Panc1 (cell line): Measurements from ENCODE around the gene USP48. TPM values are rescaled to one million over a fixed set of nuclear protein-coding genes. Genes with fewer than 3 reads are reported as not detected.

Source experiments
- ATAC-seq: fragments of 200-7000 bp; cut with Tn5 transposase; 2 replicates; pipeline ENCODE4 v1.9.1; 2020; ENCODE audit warnings: mild to moderate bottlenecking, moderate library complexity
- BruUV-seq: library from RNA; stranded (reverse); fragments of 400-500 nt; replicated peaks from 2 replicates; lab custom pipeline; 2021; lab: Mats Ljungman, UMichigan
- CTCF ChIA-PET: fragments of 300-600 bp; sonication (Branson Sonifier 250); formaldehyde crosslinking; loops from one replicate; lab custom pipeline; 2022; ENCODE audit warnings: antibody characterized with exemption; lab: Charles Lee
- POLR2A ChIA-PET: fragments of 300-600 bp; sonication (Branson Sonifier 250); formaldehyde crosslinking; loops from one replicate; lab custom pipeline; 2022; ENCODE audit warnings: antibody characterized with exemption; lab: Charles Lee
- DNase-seq: peaks from one replicate; pipeline ENCODE4 v3.0.0-alpha.2; 2010; ENCODE audit warnings: low read depth, low spot score
- H3K27ac ChIP-seq: 2 replicates; pipeline ENCODE4 v1.5.1; 2011; ENCODE audit warnings: mild to moderate bottlenecking, low read length, inconsistent platforms
- H3K27me3 ChIP-seq: fragments of 200-500 bp; sonication (Bioruptor generic); 2 replicates; pipeline ENCODE4 v1.6.0; 2014; ENCODE audit warnings: low read length, inconsistent platforms; ENCODE audit not compliant: control insufficient read depth, insufficient read depth
- H3K36me3 ChIP-seq: fragments of 200-500 bp; sonication (Bioruptor generic); 2 replicates; pipeline ENCODE4 v1.5.1; 2014; ENCODE audit warnings: inconsistent platforms, mild to moderate bottlenecking, low read length, moderate library complexity; ENCODE audit not compliant: control insufficient read depth, insufficient read depth
- H3K4me1 ChIP-seq: 2 replicates; pipeline ENCODE4 v1.5.1; 2011; ENCODE audit warnings: inconsistent platforms, mild to moderate bottlenecking, low read length, moderate library complexity; ENCODE audit not compliant: control insufficient read depth, insufficient read depth
- H3K4me3 ChIP-seq, 2 experiments: 2 replicates each; pipeline ENCODE4 v1.5.1; 2011 to 2012; ENCODE audit warnings: low read depth in 2 of 2, low read length in 2 of 2, mild to moderate bottlenecking in 2 of 2, inconsistent platforms in 1 of 2, moderate library complexity in 1 of 2
- H3K9me3 ChIP-seq: fragments of 200-500 bp; sonication (Bioruptor generic); 2 replicates; pipeline ENCODE4 v1.5.1; 2014; ENCODE audit warnings: low read depth, mild to moderate bottlenecking, inconsistent platforms, low read length, moderate library complexity; ENCODE audit not compliant: control insufficient read depth, insufficient read depth
- POLR2AphosphoS5 ChIP-seq: IDR thresholded peaks from 2 replicates; pipeline ENCODE4 v1.6.1; 2012; ENCODE audit warnings: mild to moderate bottlenecking, low read depth, low read length, moderate library complexity
- SIN3A ChIP-seq: IDR thresholded peaks from 2 replicates; pipeline ENCODE4 v1.6.1; 2012; ENCODE audit warnings: low read depth, mild to moderate bottlenecking, low read length, moderate library complexity, borderline replicate concordance; ENCODE audit not compliant: insufficient read depth
- TCF7L2 ChIP-seq: IDR thresholded peaks from 2 replicates; pipeline ENCODE4 v1.6.1; 2011; ENCODE audit warnings: mild to moderate bottlenecking, low read depth, low read length, inconsistent platforms
- in situ Hi-C: cut with HindIII; loops from 2 replicates; pipeline ENCODE4 v1.10.0; 2016; ENCODE audit warnings: low sequenced_read_pairs, low pct_unique_long_range_greater_than_20kb
- intact Hi-C: fragments of 100-400 bp; cut with micrococcal nuclease; formaldehyde crosslinking; loops from one replicate; pipeline ENCODE4 v1.10.0; 2022; ENCODE audit not compliant: unreplicated experiment
- total RNA-seq: library from RNA; stranded (reverse); gene quantifications from one replicate; pipeline ENCODE4 v1.2.1, GENCODE V29; 2021; ENCODE audit not compliant: unreplicated experiment
- TF ChIP-seq, protein P1 (sequence below), 2 experiments: IDR thresholded peaks; 2 replicates each; pipeline ENCODE4 v1.6.1; 2011 to 2012; ENCODE audit warnings: low read depth in 2 of 2, control low read depth in 1 of 2, low read length in 1 of 2, mild to moderate bottlenecking in 1 of 2, moderate library complexity in 1 of 2; ENCODE audit not compliant: insufficient read depth in 1 of 2
- TF ChIP-seq, protein P2 (sequence below): fragments of 450-650 bp; IDR thresholded peaks from 2 replicates; pipeline ENCODE4 v1.5.1; 2017; ENCODE audit warnings: mild to moderate bottlenecking

The USP48 gene
- total RNA-seq, 1 experiment from 2014 or later = 71.6 TPM

DNA sequence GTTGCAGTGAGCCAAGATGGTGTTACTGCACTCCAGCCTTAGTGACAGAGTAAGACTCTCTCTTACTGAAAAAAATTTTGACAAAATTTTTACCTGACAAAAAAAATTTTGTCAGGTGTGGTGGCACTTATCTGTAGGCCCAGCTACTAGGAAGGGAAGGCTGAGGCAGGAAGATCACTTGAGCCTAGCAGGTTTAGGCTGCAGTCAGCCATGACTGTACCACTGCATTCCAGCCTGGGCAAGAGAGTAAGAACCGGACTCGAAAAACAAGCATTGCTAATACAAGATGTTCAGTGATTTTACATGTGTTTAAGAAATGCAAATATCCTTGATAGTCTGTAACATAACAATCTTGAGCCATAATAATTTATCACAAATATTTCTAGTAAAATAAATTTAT is 46.9 kb downstream of the USP48 start:
- Histone ChIP-seq H3K4me1 (no peaks in the 10 kb centered on the region), H3K9me3 (no peaks in the 10 kb centered on the region), H3K36me3 (peaks cover 4% of the 10 kb centered on the region; the same call in 1 of the 2 replicates), H3K27me3 (no peaks in the 10 kb centered on the region), H3K4me3 (no peak overlapping the region), H3K27ac (no peak overlapping the region)
- ChIA-PET CTCF (no interaction called here), POLR2A (no interaction called here)
- ATAC-seq (no peak), DNase-seq (no peak)
- TF ChIP-seq, protein P1, sequence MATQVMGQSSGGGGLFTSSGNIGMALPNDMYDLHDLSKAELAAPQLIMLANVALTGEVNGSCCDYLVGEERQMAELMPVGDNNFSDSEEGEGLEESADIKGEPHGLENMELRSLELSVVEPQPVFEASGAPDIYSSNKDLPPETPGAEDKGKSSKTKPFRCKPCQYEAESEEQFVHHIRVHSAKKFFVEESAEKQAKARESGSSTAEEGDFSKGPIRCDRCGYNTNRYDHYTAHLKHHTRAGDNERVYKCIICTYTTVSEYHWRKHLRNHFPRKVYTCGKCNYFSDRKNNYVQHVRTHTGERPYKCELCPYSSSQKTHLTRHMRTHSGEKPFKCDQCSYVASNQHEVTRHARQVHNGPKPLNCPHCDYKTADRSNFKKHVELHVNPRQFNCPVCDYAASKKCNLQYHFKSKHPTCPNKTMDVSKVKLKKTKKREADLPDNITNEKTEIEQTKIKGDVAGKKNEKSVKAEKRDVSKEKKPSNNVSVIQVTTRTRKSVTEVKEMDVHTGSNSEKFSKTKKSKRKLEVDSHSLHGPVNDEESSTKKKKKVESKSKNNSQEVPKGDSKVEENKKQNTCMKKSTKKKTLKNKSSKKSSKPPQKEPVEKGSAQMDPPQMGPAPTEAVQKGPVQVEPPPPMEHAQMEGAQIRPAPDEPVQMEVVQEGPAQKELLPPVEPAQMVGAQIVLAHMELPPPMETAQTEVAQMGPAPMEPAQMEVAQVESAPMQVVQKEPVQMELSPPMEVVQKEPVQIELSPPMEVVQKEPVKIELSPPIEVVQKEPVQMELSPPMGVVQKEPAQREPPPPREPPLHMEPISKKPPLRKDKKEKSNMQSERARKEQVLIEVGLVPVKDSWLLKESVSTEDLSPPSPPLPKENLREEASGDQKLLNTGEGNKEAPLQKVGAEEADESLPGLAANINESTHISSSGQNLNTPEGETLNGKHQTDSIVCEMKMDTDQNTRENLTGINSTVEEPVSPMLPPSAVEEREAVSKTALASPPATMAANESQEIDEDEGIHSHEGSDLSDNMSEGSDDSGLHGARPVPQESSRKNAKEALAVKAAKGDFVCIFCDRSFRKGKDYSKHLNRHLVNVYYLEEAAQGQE (IDR thresholded peaks at IDR 0.05; ENCODE audit: insufficient read depth in 1 of 2, low read depth in 2 of 2, low read length in 1 of 2) = no peak
- TF ChIP-seq SIN3A = no peak
- TF ChIP-seq TCF7L2 = no peak
- no peak for TF ChIP-seq POLR2AphosphoS5
- intact Hi-C loops = no loop called here
- no TSS peak for BruUV-seq
- in situ Hi-C loops = no loop called here

DNA sequence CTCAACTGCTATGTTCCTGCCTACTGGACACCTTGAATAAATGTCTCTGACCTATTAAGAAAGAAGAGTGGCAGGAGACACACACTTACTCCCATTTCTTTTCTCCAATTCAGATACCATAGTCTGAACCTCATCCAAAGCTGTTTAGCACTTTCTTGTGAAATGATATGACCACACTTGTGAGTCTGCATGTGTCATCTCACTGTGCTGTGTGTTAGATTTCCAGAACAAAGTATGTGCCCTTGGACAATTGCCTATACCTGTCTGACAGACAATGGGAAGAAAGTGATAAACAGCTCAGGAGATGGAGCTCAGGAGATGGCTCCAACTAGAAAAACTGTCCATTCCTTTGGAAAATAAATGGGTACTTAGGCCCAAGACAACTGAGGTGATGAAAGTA is 48.4 kb downstream of the USP48 start:
- peaks cover 4% of the 10 kb centered on the region; the same call in 1 of the 2 replicates for H3K36me3 ChIP-seq
- CTCF ChIA-PET = no interaction called here
- H3K9me3 ChIP-seq = no peaks in the 10 kb centered on the region
- POLR2A ChIA-PET = no interaction called here
- no peaks in the 10 kb centered on the region for H3K27me3 ChIP-seq
- intact Hi-C loops (no loop called here), in situ Hi-C loops (no loop called here)
- DNase-seq (no peak), ATAC-seq (no peak)
- TSS peak; percentile 34 for BruUV-seq
- no peak overlapping the region for H3K4me3 ChIP-seq
- TF ChIP-seq SIN3A (no peak), TCF7L2 (no peak)
- no peaks in the 10 kb centered on the region for H3K4me1 ChIP-seq
- H3K27ac ChIP-seq = no peak overlapping the region

DNA sequence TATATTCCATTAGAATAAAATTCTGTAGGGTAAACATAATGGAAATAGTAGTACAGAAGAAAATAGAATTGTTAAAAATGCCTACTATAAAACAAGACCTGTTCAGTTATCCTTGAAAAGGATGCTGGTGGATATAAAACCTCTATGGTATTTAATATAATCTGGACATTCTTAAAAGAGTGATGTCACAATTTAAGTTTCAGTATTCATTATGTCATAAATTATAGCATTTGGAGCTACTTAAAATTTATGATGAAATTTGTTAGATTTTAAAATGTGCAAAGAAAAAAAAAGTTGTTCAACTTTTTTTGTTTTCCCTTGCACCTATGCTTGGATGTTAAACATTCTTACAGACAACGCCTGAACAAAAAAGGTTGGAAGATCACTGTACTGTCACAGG is 50.3 kb downstream of the USP48 start:
- ChIA-PET POLR2A (no interaction called here), CTCF (interaction anchor here (0.5 kb wide), 1 partner anchor 111 kb away, joined by 3 read pairs; no protein-coding TSS in a partner anchor)
- H3K36me3 ChIP-seq = peaks cover 4% of the 10 kb centered on the region; the same call in 1 of the 2 replicates
- H3K27me3 ChIP-seq = no peaks in the 10 kb centered on the region
- TF ChIP-seq SIN3A (no peak), TCF7L2 (no peak), POLR2AphosphoS5 (no peak)
- TF ChIP-seq, protein P1 (IDR thresholded peaks at IDR 0.05; ENCODE audit: insufficient read depth in 1 of 2, low read depth in 2 of 2, low read length in 1 of 2) = no peak
- TF ChIP-seq, protein P2, sequence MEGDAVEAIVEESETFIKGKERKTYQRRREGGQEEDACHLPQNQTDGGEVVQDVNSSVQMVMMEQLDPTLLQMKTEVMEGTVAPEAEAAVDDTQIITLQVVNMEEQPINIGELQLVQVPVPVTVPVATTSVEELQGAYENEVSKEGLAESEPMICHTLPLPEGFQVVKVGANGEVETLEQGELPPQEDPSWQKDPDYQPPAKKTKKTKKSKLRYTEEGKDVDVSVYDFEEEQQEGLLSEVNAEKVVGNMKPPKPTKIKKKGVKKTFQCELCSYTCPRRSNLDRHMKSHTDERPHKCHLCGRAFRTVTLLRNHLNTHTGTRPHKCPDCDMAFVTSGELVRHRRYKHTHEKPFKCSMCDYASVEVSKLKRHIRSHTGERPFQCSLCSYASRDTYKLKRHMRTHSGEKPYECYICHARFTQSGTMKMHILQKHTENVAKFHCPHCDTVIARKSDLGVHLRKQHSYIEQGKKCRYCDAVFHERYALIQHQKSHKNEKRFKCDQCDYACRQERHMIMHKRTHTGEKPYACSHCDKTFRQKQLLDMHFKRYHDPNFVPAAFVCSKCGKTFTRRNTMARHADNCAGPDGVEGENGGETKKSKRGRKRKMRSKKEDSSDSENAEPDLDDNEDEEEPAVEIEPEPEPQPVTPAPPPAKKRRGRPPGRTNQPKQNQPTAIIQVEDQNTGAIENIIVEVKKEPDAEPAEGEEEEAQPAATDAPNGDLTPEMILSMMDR = no peak
- H3K9me3 ChIP-seq = no peaks in the 10 kb centered on the region
- ATAC-seq = no peak
- in situ Hi-C loops = no loop called here
- no peak overlapping the region for H3K4me3 ChIP-seq
- no peak for DNase-seq
- H3K27ac ChIP-seq = no peak overlapping the region
- BruUV-seq = no TSS peak
- intact Hi-C loops = no loop called here
- H3K4me1 ChIP-seq = no peaks in the 10 kb centered on the region
